ENCODE data around the gene CXCR3. TPM values are rescaled to one million over a fixed set of nuclear protein-coding genes. Genes with fewer than 3 reads are reported as not detected.
"Not testable (repeated sequence)": the region's sequence is repeated elsewhere in the genome, so short reads cannot be mapped to it uniquely, and the experiment has no call there.

Gene CXCR3
- total and polyA plus RNA-seq, 2 donors from 2014 or later, result 0.24 to 1.7 TPM

GRCh38 chrX:71577682-71578081 is 40.6 kb downstream of the CXCR3 start:
- H3K4me3 ChIP-seq (ENCODE audit: low read length in 3 of 3), result no peak overlapping the region
- no peak for FAIRE-seq
- peaks cover 0 to 13% (median 7%) of the 10 kb centered on the region in 3 donors for H3K36me3 ChIP-seq (ENCODE audit: control insufficient read depth in 2 of 3, insufficient read depth in 3 of 3, low read length in 3 of 3)
- intact Hi-C loops (cut with DNase I), result no loop called here
- no peaks in the 10 kb centered on the region for H3K27me3 ChIP-seq (ENCODE audit: control insufficient read depth, insufficient read depth, low read length)
- DNase-seq, result no peak
- no peaks in the 10 kb centered on the region for H3K4me1 ChIP-seq (ENCODE audit: control insufficient read depth in 2 of 3, insufficient read depth in 2 of 3, low read depth in 1 of 3, low read length in 3 of 3)
- H3K9ac ChIP-seq (ENCODE audit: low read length in 3 of 3), result no peak overlapping the region
- no peaks in the 10 kb centered on the region for H3K9me3 ChIP-seq (ENCODE audit: control insufficient read depth in 2 of 3, insufficient read depth in 1 of 3, low read length in 3 of 3)
- H3K27ac ChIP-seq (ENCODE audit: low read depth in 2 of 2, low read length in 2 of 2), result no peak overlapping the region
- no peak for TF ChIP-seq CTCF (IDR thresholded peaks at IDR 0.05; ENCODE audit: borderline replicate concordance, extremely low read depth, insufficient read depth)

- H3K27ac ChIP-seq (ENCODE audit: low read depth in 2 of 2, low read length in 2 of 2), result no peak overlapping the region
- TF ChIP-seq CTCF (IDR thresholded peaks at IDR 0.05; ENCODE audit: borderline replicate concordance, extremely low read depth, insufficient read depth), result no peak
- no peak overlapping the region for H3K4me3 ChIP-seq (ENCODE audit: low read length in 3 of 3)
- H3K36me3 ChIP-seq (ENCODE audit: control insufficient read depth in 2 of 3, insufficient read depth in 3 of 3, low read length in 3 of 3), result peaks cover 0 to 16% (median 7%) of the 10 kb centered on the region in 3 donors
- H3K27me3 ChIP-seq (ENCODE audit: control insufficient read depth, insufficient read depth, low read length), result no peaks in the 10 kb centered on the region
- FAIRE-seq (no peak), DNase-seq (no peak)
- intact Hi-C loops (cut with DNase I), result no loop called here
- no peaks in the 10 kb centered on the region for H3K4me1 ChIP-seq (ENCODE audit: control insufficient read depth in 2 of 3, insufficient read depth in 2 of 3, low read depth in 1 of 3, low read length in 3 of 3)
- H3K9ac ChIP-seq (ENCODE audit: low read length in 3 of 3), result no peak overlapping the region
- H3K9me3 ChIP-seq (ENCODE audit: control insufficient read depth in 2 of 3, insufficient read depth in 1 of 3, low read length in 3 of 3), result no peaks in the 10 kb centered on the region
Observed at GRCh38 chrX:71573590-71573989, 44.7 kb downstream of the CXCR3 start.

DNA sequence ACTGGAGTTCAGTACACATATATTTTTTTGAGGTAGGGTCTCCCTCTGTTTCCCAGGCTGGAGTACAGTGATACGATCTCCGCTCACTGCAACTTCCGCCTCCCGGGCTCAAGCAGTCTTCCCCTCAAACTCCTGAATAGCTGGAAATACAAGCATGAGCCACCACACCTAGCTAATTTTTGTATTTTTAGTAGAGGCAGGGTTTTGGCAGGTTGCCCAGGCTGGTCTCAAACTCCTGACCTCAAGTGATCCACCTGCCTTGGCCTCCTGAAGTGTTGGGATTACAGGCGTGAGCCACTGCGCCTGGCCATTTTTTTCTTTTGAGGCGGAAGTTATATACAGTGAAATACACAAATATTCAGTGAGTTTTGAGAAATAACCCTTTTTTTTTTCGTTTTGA is 46.9 kb downstream of the CXCR3 start:
- H3K4me3 ChIP-seq (ENCODE audit: low read length in 3 of 3); H3K4me1 ChIP-seq (ENCODE audit: control insufficient read depth in 2 of 3, insufficient read depth in 2 of 3, low read depth in 1 of 3, low read length in 3 of 3); H3K27ac ChIP-seq (ENCODE audit: low read depth in 2 of 2, low read length in 2 of 2); H3K9ac ChIP-seq (ENCODE audit: low read length in 3 of 3); H3K27me3 ChIP-seq (ENCODE audit: control insufficient read depth, insufficient read depth, low read length); DNase-seq; intact Hi-C loops (cut with DNase I); H3K9me3 ChIP-seq (ENCODE audit: control insufficient read depth in 2 of 3, insufficient read depth in 1 of 3, low read length in 3 of 3); FAIRE-seq: not testable (repeated sequence)
- H3K36me3 ChIP-seq (ENCODE audit: control insufficient read depth in 2 of 3, insufficient read depth in 3 of 3, low read length in 3 of 3), result peaks cover 0 to 28% (median 8%) of the 10 kb centered on the region in 3 donors

Other genes starting within 250 kb of the CXCR3 start
- gene OGT, start 85.4 kb downstream of the CXCR3 start, total RNA-seq, result 147 TPM
- 32.2 TPM for gene OGT, start 85.4 kb downstream of the CXCR3 start, polyA plus RNA-seq (ENCODE audit: insufficient read depth, low read depth, low replicate concordance)
- gene GCNA, start 40.1 kb downstream of the CXCR3 start, total RNA-seq, result 2.7 TPM
- gene GCNA, start 40.1 kb downstream of the CXCR3 start, polyA plus RNA-seq (ENCODE audit: insufficient read depth, low read depth, low replicate concordance), result 1.6 TPM
- not detected for gene CXorf49, start 99.8 kb upstream of the CXCR3 start, total RNA-seq
- not detected for gene CXorf49, start 99.8 kb upstream of the CXCR3 start, polyA plus RNA-seq (ENCODE audit: insufficient read depth, low read depth, low replicate concordance)
- gene CXorf49B, start 144.8 kb upstream of the CXCR3 start, total RNA-seq, result not detected
- gene CXorf49B, start 144.8 kb upstream of the CXCR3 start, polyA plus RNA-seq (ENCODE audit: insufficient read depth, low read depth, low replicate concordance), result not detected

Measured in kidney (tissue), 14 donors.